ENCODE results near the gene ZNF446. TPM values are rescaled to one million over a fixed set of nuclear protein-coding genes. Genes with fewer than 3 reads are reported as not detected.
A peak's percentile ranks its signal among the peaks of the same experiment; 100 is the strongest.

ZNF446 gene
- polyA plus RNA-seq, 3 donors: 2.0 to 6.2 (median 2.2) TPM

GRCh38 chr19:58516964-58517833, 41.0 kb downstream of the ZNF446 start:
- Histone ChIP-seq H3K27me3 (ENCODE audit: control insufficient read depth in 2 of 2, insufficient read depth in 2 of 2, low read length in 2 of 2) (no peaks in the 10 kb centered on the region), H2AFZ (ENCODE audit: insufficient read depth, low read depth, low read length, poor library complexity, severe bottlenecking) (no peak overlapping the region), H3K36me3 (replicated peaks in 1 of 2; ENCODE audit: control insufficient read depth in 1 of 2, insufficient read depth in 2 of 2, low read length in 2 of 2) (peaks cover 17 to 20% of the 10 kb centered on the region in 2 donors), H3K27ac (ENCODE audit: low read depth in 1 of 2, low read length in 2 of 2) (no peak overlapping the region), H3K4me2 (replicated peaks; ENCODE audit: extremely low read depth, low read length, poor library complexity, severe bottlenecking) (no peak overlapping the region), H3K9me3 (replicated peaks in 1 of 2; ENCODE audit: control insufficient read depth in 1 of 2, insufficient read depth in 1 of 2, low read length in 2 of 2) (no peaks in the 10 kb centered on the region), H3K9ac (ENCODE audit: insufficient read depth, low read length, poor library complexity, severe bottlenecking) (no peak overlapping the region), H3K4me1 (ENCODE audit: control insufficient read depth in 1 of 2, insufficient read depth in 2 of 2, low read length in 2 of 2) (peaks cover 38 to 42% of the 10 kb centered on the region in 2 donors), H3K4me3 (replicated peaks in 1 of 3; ENCODE audit: low read depth in 2 of 3, low read length in 3 of 3) (no peak overlapping the region), H4K20me1 (ENCODE audit: insufficient read depth, low read length) (peaks cover 40% of the 10 kb centered on the region), H3K79me2 (ENCODE audit: insufficient read depth, low read length) (peaks cover 44% of the 10 kb centered on the region)
- DNase-seq: no peak
- WGBS (ENCODE audit: insufficient coverage): 97% methylated on average over 61 of the region's 65 CpGs
- peaks cover 0 to 3% (median 0%) of the 10 kb centered on the region in 3 donors for H3K27me3 Mint-ChIP-seq (ENCODE audit: low read depth in 3 of 3)
- H3K36me3 Mint-ChIP-seq: peaks cover 19 to 26% of the 10 kb centered on the region in 2 donors
- intact Hi-C loops (cut with micrococcal nuclease): no loop called here
- no peak for TF ChIP-seq CTCF (IDR thresholded peaks at IDR 0.05)
- H3K27ac Mint-ChIP-seq: peak overlapping the region in 1 of 7 donors; percentile 30
- H3K4me3 Mint-ChIP-seq: no peak overlapping the region
- peaks cover 44% of the 10 kb centered on the region for H3K4me1 Mint-ChIP-seq
- H3K9me3 Mint-ChIP-seq: peaks cover 0 to 3% (median 0%) of the 10 kb centered on the region in 7 donors

DNA sequence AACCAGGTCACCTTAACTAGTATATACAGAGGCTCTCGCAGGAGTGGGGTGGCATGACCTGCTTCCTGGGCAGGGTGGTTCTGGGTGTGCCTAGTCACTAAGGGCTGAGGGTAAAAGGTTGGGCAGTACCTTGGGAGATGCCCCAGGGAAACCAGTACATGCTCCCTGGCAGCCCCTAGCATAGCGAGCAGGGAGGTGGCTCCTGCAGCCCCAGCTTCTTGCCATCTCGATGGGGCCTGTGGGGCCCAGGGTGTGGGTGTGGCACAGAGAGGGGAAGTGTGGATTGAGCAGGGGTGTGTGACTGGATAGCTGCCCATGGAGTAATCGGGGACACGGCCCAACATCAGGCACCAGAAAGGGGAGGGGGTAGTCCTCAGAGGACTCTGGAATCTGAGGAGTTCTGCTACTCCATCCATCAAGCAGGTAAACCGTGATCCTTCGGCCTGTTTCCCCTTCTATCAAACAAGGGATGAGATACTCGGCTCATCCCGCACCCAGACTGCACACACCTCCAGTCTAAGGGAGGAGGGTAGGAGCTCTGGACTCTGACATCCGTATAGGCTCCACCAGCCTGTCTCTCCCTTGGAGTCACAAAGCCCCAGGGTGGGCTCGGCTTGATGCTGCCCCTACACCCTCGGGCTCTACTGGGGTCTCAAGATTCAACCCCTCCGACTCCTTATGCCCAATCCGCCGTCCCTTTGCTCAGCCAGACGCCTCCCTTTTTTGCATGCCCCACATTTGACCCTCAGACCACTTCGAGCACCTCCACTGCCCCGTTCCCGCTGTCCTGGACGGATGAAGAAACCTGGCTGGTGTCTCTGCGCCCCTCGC, 42.3 kb downstream of the ZNF446 start:
- no peaks in the 10 kb centered on the region for H3K9me3 ChIP-seq (replicated peaks in 1 of 2; ENCODE audit: control insufficient read depth in 1 of 2, insufficient read depth in 1 of 2, low read length in 2 of 2)
- DNase-seq: peak; percentile 22 to 52 (median 31)
- peak overlapping the region; percentile 90 to 93 for H3K27ac ChIP-seq (ENCODE audit: low read depth in 1 of 2, low read length in 2 of 2)
- H3K27me3 ChIP-seq (ENCODE audit: control insufficient read depth in 2 of 2, insufficient read depth in 2 of 2, low read length in 2 of 2): no peaks in the 10 kb centered on the region
- H3K79me2 ChIP-seq (ENCODE audit: insufficient read depth, low read length): peaks cover 44% of the 10 kb centered on the region
- Mint-ChIP-seq H3K27me3 (ENCODE audit: low read depth in 3 of 3) (peaks cover 0 to 1% (median 0%) of the 10 kb centered on the region in 3 donors), H3K27ac (peak overlapping the region; percentile 95 to 99 (median 98)), H3K9me3 (peaks cover 0 to 3% (median 0%) of the 10 kb centered on the region in 7 donors), H3K4me3 (peak overlapping the region; percentile 92 to 93), H3K36me3 (peaks cover 19 to 26% of the 10 kb centered on the region in 2 donors), H3K4me1 (peaks cover 44% of the 10 kb centered on the region)
- peak overlapping the region; percentile 96 for H3K4me2 ChIP-seq (replicated peaks; ENCODE audit: extremely low read depth, low read length, poor library complexity, severe bottlenecking)
- H3K9ac ChIP-seq (ENCODE audit: insufficient read depth, low read length, poor library complexity, severe bottlenecking): peak overlapping the region; percentile 94
- 6% methylated on average over 16 of the region's 22 CpGs for WGBS (ENCODE audit: insufficient coverage)
- peak overlapping the region; percentile 57 to 90 (median 86) for H3K4me3 ChIP-seq (replicated peaks in 1 of 3; ENCODE audit: low read depth in 2 of 3, low read length in 3 of 3)
- peaks cover 38 to 41% of the 10 kb centered on the region in 2 donors for H3K4me1 ChIP-seq (ENCODE audit: control insufficient read depth in 1 of 2, insufficient read depth in 2 of 2, low read length in 2 of 2)
- H3K36me3 ChIP-seq (replicated peaks in 1 of 2; ENCODE audit: control insufficient read depth in 1 of 2, insufficient read depth in 2 of 2, low read length in 2 of 2): peaks cover 17 to 20% of the 10 kb centered on the region in 2 donors
- peak overlapping the region; percentile 96 for H2AFZ ChIP-seq (ENCODE audit: insufficient read depth, low read depth, low read length, poor library complexity, severe bottlenecking)
- peaks cover 40% of the 10 kb centered on the region for H4K20me1 ChIP-seq (ENCODE audit: insufficient read depth, low read length)
- intact Hi-C loops (cut with micrococcal nuclease): loop anchor here in 1 of 2 donors (2.0 kb wide), 2 partner anchors 18 to 54 kb away; partner anchors contain the start of gene MZF1
- no peak for TF ChIP-seq CTCF (IDR thresholded peaks at IDR 0.05)

Data from CD14-positive monocyte (primary cell).